NB4 (cell line): Measurements from ENCODE around the gene SSC5D.

Experiments used
- POLR2A ChIP-seq: IDR thresholded peaks from 2 replicates; pipeline ENCODE4 v1.6.1; 2011; ENCODE audit warnings: mild to moderate bottlenecking; ENCODE audit not compliant: insufficient read length; ENCODE audit errors: extremely low read depth
- TF ChIP-seq, protein P1 (sequence below): IDR thresholded peaks from one replicate; pipeline ENCODE4 v1.5.1; 2012; ENCODE audit warnings: low read depth, low read length
- TF ChIP-seq, protein P2 (sequence below): IDR thresholded peaks from 2 replicates; pipeline ENCODE4 v1.6.1; 2011; ENCODE audit warnings: low read depth, low read length

DNA sequence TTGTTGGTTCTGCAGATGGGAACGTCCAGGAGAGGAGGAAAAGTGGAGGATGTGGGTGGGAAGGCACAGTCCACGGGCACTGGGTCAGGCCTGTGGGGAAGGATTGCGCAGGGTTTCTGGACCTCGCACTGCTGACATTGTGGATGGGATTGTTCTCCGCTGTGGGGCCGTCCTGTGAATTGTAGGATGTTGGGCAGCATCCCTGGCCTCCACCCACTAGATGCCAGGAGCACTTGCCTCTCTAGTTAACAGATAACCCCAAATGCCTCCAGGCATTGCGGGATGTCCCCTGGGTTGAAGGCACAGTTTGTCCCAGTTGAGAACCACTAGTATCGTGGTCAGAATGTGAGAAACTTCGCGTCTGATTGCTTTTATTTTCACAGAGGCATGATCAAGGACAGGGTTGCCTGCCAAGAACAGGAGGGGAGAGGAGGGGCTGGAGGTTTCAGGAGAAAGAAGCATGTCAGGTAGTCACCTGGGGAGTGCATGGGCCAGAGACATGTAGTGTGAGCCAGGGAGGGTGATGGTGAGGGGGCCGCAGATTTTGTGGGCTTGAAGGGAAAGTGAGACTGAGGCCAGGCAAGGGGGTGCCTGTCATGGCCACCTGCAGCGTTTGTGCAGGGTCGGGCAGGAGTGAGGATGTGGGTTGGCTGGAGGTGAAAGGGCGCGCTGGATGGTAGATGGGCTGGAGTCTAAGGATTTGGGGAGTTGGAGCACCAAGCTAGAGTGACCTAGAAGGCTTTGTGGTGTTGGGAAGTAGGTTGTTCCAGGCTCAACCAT is 8.6 kb upstream of the SSC5D start:
- TF ChIP-seq, protein P1, sequence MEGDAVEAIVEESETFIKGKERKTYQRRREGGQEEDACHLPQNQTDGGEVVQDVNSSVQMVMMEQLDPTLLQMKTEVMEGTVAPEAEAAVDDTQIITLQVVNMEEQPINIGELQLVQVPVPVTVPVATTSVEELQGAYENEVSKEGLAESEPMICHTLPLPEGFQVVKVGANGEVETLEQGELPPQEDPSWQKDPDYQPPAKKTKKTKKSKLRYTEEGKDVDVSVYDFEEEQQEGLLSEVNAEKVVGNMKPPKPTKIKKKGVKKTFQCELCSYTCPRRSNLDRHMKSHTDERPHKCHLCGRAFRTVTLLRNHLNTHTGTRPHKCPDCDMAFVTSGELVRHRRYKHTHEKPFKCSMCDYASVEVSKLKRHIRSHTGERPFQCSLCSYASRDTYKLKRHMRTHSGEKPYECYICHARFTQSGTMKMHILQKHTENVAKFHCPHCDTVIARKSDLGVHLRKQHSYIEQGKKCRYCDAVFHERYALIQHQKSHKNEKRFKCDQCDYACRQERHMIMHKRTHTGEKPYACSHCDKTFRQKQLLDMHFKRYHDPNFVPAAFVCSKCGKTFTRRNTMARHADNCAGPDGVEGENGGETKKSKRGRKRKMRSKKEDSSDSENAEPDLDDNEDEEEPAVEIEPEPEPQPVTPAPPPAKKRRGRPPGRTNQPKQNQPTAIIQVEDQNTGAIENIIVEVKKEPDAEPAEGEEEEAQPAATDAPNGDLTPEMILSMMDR, result no peak
- TF ChIP-seq, protein P2, sequence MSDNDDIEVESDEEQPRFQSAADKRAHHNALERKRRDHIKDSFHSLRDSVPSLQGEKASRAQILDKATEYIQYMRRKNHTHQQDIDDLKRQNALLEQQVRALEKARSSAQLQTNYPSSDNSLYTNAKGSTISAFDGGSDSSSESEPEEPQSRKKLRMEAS, result no peak
- TF ChIP-seq POLR2A, result no peak
